ENCODE data around the gene DPF3. TPM values are rescaled to one million over a fixed set of nuclear protein-coding genes. Genes with fewer than 3 reads are reported as not detected.

Gene DPF3
- total RNA-seq, 1 experiment from 2014 or later, result not detected

DNA sequence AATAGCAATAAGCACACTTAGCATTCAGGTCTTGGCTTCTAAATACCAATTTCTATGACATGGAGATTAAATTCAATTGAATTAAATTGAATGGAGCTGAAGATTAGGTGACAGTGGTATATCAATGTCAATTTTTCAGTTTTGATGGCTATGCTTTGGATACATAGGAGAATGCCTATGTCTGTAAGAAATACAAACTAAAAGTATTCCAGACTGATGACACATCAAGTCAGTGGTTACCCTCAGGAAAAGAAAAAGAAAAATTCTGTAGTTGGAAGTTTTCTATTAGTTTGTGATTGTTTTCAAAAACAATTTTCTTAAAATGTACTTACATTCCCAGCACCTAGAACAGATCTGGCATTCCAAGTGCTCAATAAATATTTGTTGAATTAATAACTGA, 27.5 kb upstream of the DPF3 start:
- Histone ChIP-seq H3K27me3 (ENCODE audit: control insufficient read depth, insufficient read depth, low read length) (0 out of 2 replicates have a peak, but pooled peaks cover 2% of the 10 kb centered on the region), H3K4me3 (ENCODE audit: low read depth in 2 of 2, low read length in 2 of 2) (no peak overlapping the region), H3K4me1 (ENCODE audit: control insufficient read depth, insufficient read depth, low read length) (no peaks in the 10 kb centered on the region), H3K9me3 (ENCODE audit: control insufficient read depth, insufficient read depth, low read depth, low read length) (no peaks in the 10 kb centered on the region), H3K36me3 (ENCODE audit: control insufficient read depth, insufficient read depth, low read length) (no peaks in the 10 kb centered on the region), H3K27ac (ENCODE audit: low read length) (no peak overlapping the region)
- ATAC-seq (no peak), DNase-seq (ENCODE audit: low read depth, low spot score) (no peak)
- ChIA-PET CTCF (interaction anchor here (0.5 kb wide), 1 partner anchor 89 kb away, joined by 6 read pairs; no protein-coding TSS in a partner anchor), POLR2A (no interaction called here)
- TF ChIP-seq, protein P1, sequence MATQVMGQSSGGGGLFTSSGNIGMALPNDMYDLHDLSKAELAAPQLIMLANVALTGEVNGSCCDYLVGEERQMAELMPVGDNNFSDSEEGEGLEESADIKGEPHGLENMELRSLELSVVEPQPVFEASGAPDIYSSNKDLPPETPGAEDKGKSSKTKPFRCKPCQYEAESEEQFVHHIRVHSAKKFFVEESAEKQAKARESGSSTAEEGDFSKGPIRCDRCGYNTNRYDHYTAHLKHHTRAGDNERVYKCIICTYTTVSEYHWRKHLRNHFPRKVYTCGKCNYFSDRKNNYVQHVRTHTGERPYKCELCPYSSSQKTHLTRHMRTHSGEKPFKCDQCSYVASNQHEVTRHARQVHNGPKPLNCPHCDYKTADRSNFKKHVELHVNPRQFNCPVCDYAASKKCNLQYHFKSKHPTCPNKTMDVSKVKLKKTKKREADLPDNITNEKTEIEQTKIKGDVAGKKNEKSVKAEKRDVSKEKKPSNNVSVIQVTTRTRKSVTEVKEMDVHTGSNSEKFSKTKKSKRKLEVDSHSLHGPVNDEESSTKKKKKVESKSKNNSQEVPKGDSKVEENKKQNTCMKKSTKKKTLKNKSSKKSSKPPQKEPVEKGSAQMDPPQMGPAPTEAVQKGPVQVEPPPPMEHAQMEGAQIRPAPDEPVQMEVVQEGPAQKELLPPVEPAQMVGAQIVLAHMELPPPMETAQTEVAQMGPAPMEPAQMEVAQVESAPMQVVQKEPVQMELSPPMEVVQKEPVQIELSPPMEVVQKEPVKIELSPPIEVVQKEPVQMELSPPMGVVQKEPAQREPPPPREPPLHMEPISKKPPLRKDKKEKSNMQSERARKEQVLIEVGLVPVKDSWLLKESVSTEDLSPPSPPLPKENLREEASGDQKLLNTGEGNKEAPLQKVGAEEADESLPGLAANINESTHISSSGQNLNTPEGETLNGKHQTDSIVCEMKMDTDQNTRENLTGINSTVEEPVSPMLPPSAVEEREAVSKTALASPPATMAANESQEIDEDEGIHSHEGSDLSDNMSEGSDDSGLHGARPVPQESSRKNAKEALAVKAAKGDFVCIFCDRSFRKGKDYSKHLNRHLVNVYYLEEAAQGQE (IDR thresholded peaks at IDR 0.05; ENCODE audit: insufficient read depth in 1 of 2, low read depth in 2 of 2, low read length in 1 of 2), result no peak
- TF ChIP-seq TCF7L2 (IDR thresholded peaks at IDR 0.05; ENCODE audit: low read depth, low read length) (no peak), SIN3A (IDR thresholded peaks at IDR 0.05; ENCODE audit: borderline replicate concordance, insufficient read depth, low read depth, low read length) (no peak), POLR2AphosphoS5 (IDR thresholded peaks at IDR 0.05; ENCODE audit: low read depth, low read length) (no peak)
- TF ChIP-seq, protein P2, sequence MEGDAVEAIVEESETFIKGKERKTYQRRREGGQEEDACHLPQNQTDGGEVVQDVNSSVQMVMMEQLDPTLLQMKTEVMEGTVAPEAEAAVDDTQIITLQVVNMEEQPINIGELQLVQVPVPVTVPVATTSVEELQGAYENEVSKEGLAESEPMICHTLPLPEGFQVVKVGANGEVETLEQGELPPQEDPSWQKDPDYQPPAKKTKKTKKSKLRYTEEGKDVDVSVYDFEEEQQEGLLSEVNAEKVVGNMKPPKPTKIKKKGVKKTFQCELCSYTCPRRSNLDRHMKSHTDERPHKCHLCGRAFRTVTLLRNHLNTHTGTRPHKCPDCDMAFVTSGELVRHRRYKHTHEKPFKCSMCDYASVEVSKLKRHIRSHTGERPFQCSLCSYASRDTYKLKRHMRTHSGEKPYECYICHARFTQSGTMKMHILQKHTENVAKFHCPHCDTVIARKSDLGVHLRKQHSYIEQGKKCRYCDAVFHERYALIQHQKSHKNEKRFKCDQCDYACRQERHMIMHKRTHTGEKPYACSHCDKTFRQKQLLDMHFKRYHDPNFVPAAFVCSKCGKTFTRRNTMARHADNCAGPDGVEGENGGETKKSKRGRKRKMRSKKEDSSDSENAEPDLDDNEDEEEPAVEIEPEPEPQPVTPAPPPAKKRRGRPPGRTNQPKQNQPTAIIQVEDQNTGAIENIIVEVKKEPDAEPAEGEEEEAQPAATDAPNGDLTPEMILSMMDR (IDR thresholded peaks at IDR 0.05), result no peak
- no TSS peak for BruUV-seq (replicated peaks)
- intact Hi-C loops (cut with micrococcal nuclease; ENCODE audit: unreplicated experiment), result no loop called here
- in situ Hi-C loops (cut with HindIII; ENCODE audit: low pct_unique_long_range_greater_than_20kb, low sequenced_read_pairs), result no loop called here

DNA sequence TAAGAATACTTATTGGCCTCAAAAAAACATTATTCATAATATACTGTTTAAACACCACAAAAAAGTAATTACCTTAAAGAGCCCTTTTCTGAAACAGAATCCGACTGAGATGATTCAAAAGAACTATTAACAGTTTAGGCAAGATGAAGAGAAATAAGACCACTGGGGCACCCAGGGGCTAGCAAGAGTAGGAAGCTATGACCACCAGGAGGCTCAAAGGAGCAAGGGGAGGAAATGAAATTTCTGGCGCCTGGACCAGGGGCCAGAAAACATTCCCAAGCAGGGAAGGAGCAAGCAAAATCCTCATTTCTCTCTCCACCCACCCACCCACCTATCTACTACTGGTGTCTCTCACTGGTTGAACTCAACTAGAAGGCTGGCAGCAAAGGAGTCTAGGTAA, 26.1 kb upstream of the DPF3 start:
- no peak overlapping the region for H3K4me3 ChIP-seq (ENCODE audit: low read depth in 2 of 2, low read length in 2 of 2)
- POLR2A ChIA-PET, result no interaction called here
- ATAC-seq (no peak), DNase-seq (ENCODE audit: low read depth, low spot score) (no peak)
- H3K27ac ChIP-seq (ENCODE audit: low read length), result no peak overlapping the region
- BruUV-seq (replicated peaks), result no TSS peak
- no peaks in the 10 kb centered on the region for H3K4me1 ChIP-seq (ENCODE audit: control insufficient read depth, insufficient read depth, low read length)
- CTCF ChIA-PET, result no interaction called here
- H3K9me3 ChIP-seq (ENCODE audit: control insufficient read depth, insufficient read depth, low read depth, low read length), result no peaks in the 10 kb centered on the region
- intact Hi-C loops (cut with micrococcal nuclease; ENCODE audit: unreplicated experiment), result no loop called here
- in situ Hi-C loops (cut with HindIII; ENCODE audit: low pct_unique_long_range_greater_than_20kb, low sequenced_read_pairs), result no loop called here
- TF ChIP-seq SIN3A (IDR thresholded peaks at IDR 0.05; ENCODE audit: borderline replicate concordance, insufficient read depth, low read depth, low read length), result no peak
- TF ChIP-seq POLR2AphosphoS5 (IDR thresholded peaks at IDR 0.05; ENCODE audit: low read depth, low read length), result no peak
- TF ChIP-seq, protein P2 (IDR thresholded peaks at IDR 0.05), result no peak
- TF ChIP-seq, protein P1 (IDR thresholded peaks at IDR 0.05; ENCODE audit: insufficient read depth in 1 of 2, low read depth in 2 of 2, low read length in 1 of 2), result no peak
- no peak for TF ChIP-seq TCF7L2 (IDR thresholded peaks at IDR 0.05; ENCODE audit: low read depth, low read length)
- no peaks in the 10 kb centered on the region for H3K36me3 ChIP-seq (ENCODE audit: control insufficient read depth, insufficient read depth, low read length)
- H3K27me3 ChIP-seq (ENCODE audit: control insufficient read depth, insufficient read depth, low read length), result 0 out of 2 replicates have a peak, but pooled peaks cover 2% of the 10 kb centered on the region
